Body of pancreas (tissue), 4 donors: ENCODE results near the gene TLL2. TPM values are rescaled to one million over a fixed set of nuclear protein-coding genes. Genes with fewer than 3 reads are reported as not detected.

ENCODE experiments used
- ATAC-seq: fragments of 150-250 bp; one replicate; pipeline ENCODE4 v1.9.1; 2016
- DNase-seq, 4 donors: peaks; one replicate each; pipeline ENCODE4 v3.0.0-alpha.2; 2019
- H3K27ac ChIP-seq, 4 donors: fragments of 200-600 bp; sonication (generic); 1 replicate in 3 of 4; 2 replicates in 1 of 4; pipeline versions ENCODE4 v1.5.1 to v1.6.1; 2016 to 2019; ENCODE audit warnings: mild to moderate bottlenecking in 1 of 4, mixed read lengths in 1 of 4, moderate library complexity in 1 of 4
- H3K27me3 ChIP-seq, 2 donors: fragments of 200-600 bp; sonication (generic); one replicate each; pipeline ENCODE4 v1.6.0; 2016; ENCODE audit warnings: mild to moderate bottlenecking in 1 of 2
- H3K36me3 ChIP-seq, 2 donors: fragments of 200-600 bp; sonication (generic); replicated peaks in 1 of 2; 2 replicates each; pipeline ENCODE4 v1.5.1; 2016; ENCODE audit warnings: low read depth in 2 of 2; ENCODE audit not compliant: insufficient read depth in 1 of 2
- H3K4me1 ChIP-seq: fragments of 200-600 bp; sonication (generic); one replicate; pipeline ENCODE4 v1.6.0; 2016
- H3K4me3 ChIP-seq, 2 donors: fragments of 200-600 bp; sonication (generic); 1 replicate in 1 of 2; 2 replicates in 1 of 2; pipeline ENCODE4 v1.5.1; 2016 to 2019
- H3K9me3 ChIP-seq, 3 donors: fragments of 200-600 bp; sonication (generic); 1 replicate in 2 of 3; 2 replicates in 1 of 3; pipeline ENCODE4 v1.5.1; 2016
- CTCF ChIP-seq, 7 experiments: fragments of 450-650 bp in 4 of 7; fragments of 200-600 bp in 3 of 7; sonication (generic) in 3 of 7; IDR thresholded peaks; one replicate each; pipeline ENCODE4 v1.5.1; 2016 to 2019; ENCODE audit warnings: antibody characterized with exemption in 7 of 7
- POLR2A ChIP-seq, 3 donors: fragments of 450-650 bp; IDR thresholded peaks; one replicate each; pipeline ENCODE4 v1.6.1; 2016; ENCODE audit warnings: antibody characterized with exemption in 3 of 3, mild to moderate bottlenecking in 2 of 3
- WGBS, 2 donors: methylation state at CpG; one replicate each; pipeline ENCODE4 v1.1.5; 2017; 5-methylcytosine and 5-hydroxymethylcytosine counted together
- intact Hi-C: fragments of 100-400 bp; cut with DNase I; formaldehyde crosslinking; loops from one replicate; pipeline ENCODE4 v1.15.1; 2023
- total RNA-seq, 2 donors: library from RNA; depleted of rRNA; stranded (reverse); fragments of >200 nt; gene quantifications; one replicate each; pipeline ENCODE4 v1.1.0, GENCODE V29; 2016

The TLL2 gene
- total RNA-seq, 2 donors from 2014 or later = not detected

GRCh38 chr10:96327462-96327861 is 186.3 kb downstream of the TLL2 start:
- H3K4me1 ChIP-seq = no peaks in the 10 kb centered on the region
- no peaks in the 10 kb centered on the region for H3K9me3 ChIP-seq
- H3K36me3 ChIP-seq = no peaks in the 10 kb centered on the region
- no peak for DNase-seq
- WGBS, 2 donors = 71 to 79% methylated on average over 7 of the region's 7 CpGs
- H3K27ac ChIP-seq = no peak overlapping the region
- no peak for ATAC-seq
- H3K4me3 ChIP-seq = no peak overlapping the region
- no peak for TF ChIP-seq CTCF (IDR thresholded peaks at IDR 0.05)
- no peak for TF ChIP-seq POLR2A (IDR thresholded peaks at IDR 0.05)
- no peaks in the 10 kb centered on the region for H3K27me3 ChIP-seq
- intact Hi-C loops = no loop called here

- DNase-seq = no peak
- H3K27me3 ChIP-seq = no peaks in the 10 kb centered on the region
- no peak for ATAC-seq
Measured at GRCh38 chr10:96325719-96326373, 187.9 kb downstream of the TLL2 start.

GRCh38 chr10:96324447-96324846 is 189.3 kb downstream of the TLL2 start:
- Histone ChIP-seq H3K27ac (no peak overlapping the region), H3K36me3 (no peaks in the 10 kb centered on the region), H3K27me3 (no peaks in the 10 kb centered on the region), H3K4me3 (no peak overlapping the region), H3K4me1 (no peaks in the 10 kb centered on the region), H3K9me3 (no peaks in the 10 kb centered on the region)
- DNase-seq (no peak), ATAC-seq (no peak)
- TF ChIP-seq CTCF (IDR thresholded peaks at IDR 0.05) = no peak
- no peak for TF ChIP-seq POLR2A (IDR thresholded peaks at IDR 0.05)
- WGBS, 2 donors = 73 to 75% methylated on average over 2 of the region's 2 CpGs
- intact Hi-C loops = no loop called here

More at GRCh38 chr10:96325719-96326373, 187.9 kb downstream of the TLL2 start:
- H3K4me1 ChIP-seq = no peaks in the 10 kb centered on the region
- 61 to 66% methylated on average over 4 of the region's 4 CpGs for WGBS, 2 donors
- no peak overlapping the region for H3K27ac ChIP-seq
- intact Hi-C loops = no loop called here
- no peak overlapping the region for H3K4me3 ChIP-seq
- no peaks in the 10 kb centered on the region for H3K9me3 ChIP-seq
- no peak for TF ChIP-seq POLR2A (IDR thresholded peaks at IDR 0.05)
- TF ChIP-seq CTCF (IDR thresholded peaks at IDR 0.05) = no peak
- no peaks in the 10 kb centered on the region for H3K36me3 ChIP-seq

GRCh38 chr10:96322275-96322674 is 191.5 kb downstream of the TLL2 start:
- Histone ChIP-seq H3K9me3 (no peaks in the 10 kb centered on the region), H3K4me1 (no peaks in the 10 kb centered on the region), H3K36me3 (no peaks in the 10 kb centered on the region), H3K27ac (no peak overlapping the region), H3K27me3 (no peaks in the 10 kb centered on the region), H3K4me3 (no peak overlapping the region)
- intact Hi-C loops = no loop called here
- TF ChIP-seq POLR2A (IDR thresholded peaks at IDR 0.05) (no peak), CTCF (IDR thresholded peaks at IDR 0.05) (no peak)
- DNase-seq (no peak), ATAC-seq (no peak)
- WGBS, 2 donors = 81 to 84% methylated on average over 1 of the region's 1 CpG

- Histone ChIP-seq H3K4me1 (no peaks in the 10 kb centered on the region), H3K4me3 (no peak overlapping the region), H3K27me3 (no peaks in the 10 kb centered on the region), H3K9me3 (no peaks in the 10 kb centered on the region), H3K27ac (no peak overlapping the region), H3K36me3 (no peaks in the 10 kb centered on the region)
- intact Hi-C loops = no loop called here
- 53 to 61% methylated on average over 5 of the region's 5 CpGs for WGBS, 2 donors
- TF ChIP-seq CTCF (IDR thresholded peaks at IDR 0.05) = no peak
- TF ChIP-seq POLR2A (IDR thresholded peaks at IDR 0.05) = no peak
- ATAC-seq (no peak), DNase-seq (no peak)
Measured at GRCh38 chr10:96321822-96322221, 191.9 kb downstream of the TLL2 start.
